Heart left ventricle (tissue), 13 donors: ENCODE measurements around the gene DKK2.

ENCODE experiments used
- POLR2A ChIP-seq, 2 donors: fragments of 450-650 bp; IDR thresholded peaks; one replicate each; pipeline ENCODE4 v1.6.1; 2017; ENCODE audit warnings: antibody characterized with exemption in 2 of 2, mild to moderate bottlenecking in 2 of 2, moderate library complexity in 2 of 2
- TF ChIP-seq, protein P1 (sequence below), 12 donors: fragments of 200-600 bp; sonication (generic) in 4 of 12; IDR thresholded peaks; one replicate each; pipeline versions ENCODE4 v1.5.0 to v1.8.0; 2018 to 2022; ENCODE audit warnings: antibody characterized with exemption in 12 of 12, mild to moderate bottlenecking in 5 of 12
- donor health status: ischemic (EF 13 %, LVEDD 7.1; RV severe dilation, severe dysfunction).
- donor health status: DM: no; HTN: yes; CAD: no.
- donor health status: DM: no; HTN: no; CAD: no.
- donor health status: ischemic (EF 25% LVEDD 6.9; RV normal size, moderate dysfunction).
- donor health status: ischemic (EF 25% LVEDD 5.7; RV mildly dilated, moderate dysfunction).
- donor health status: ischemic (EF 35%, LVEDD 5.7; RV mildly dilated, moderate dysfunction).
- donor health status: nonischemic (EF 11% LVEDD 7.7; RV severe dilation, severe dysfunction).
- donor health status: DM: yes; HTN: yes; CAD: no.
- donor health status: PGD.
- donor health status: ischemic (EF 29% LVEDD 5.4; RV normal size, mild dysfunction).
- donor health status: nonischemic (EF 23%, LVEDD 6.1; RV moderate dilation, normal function).

DNA sequence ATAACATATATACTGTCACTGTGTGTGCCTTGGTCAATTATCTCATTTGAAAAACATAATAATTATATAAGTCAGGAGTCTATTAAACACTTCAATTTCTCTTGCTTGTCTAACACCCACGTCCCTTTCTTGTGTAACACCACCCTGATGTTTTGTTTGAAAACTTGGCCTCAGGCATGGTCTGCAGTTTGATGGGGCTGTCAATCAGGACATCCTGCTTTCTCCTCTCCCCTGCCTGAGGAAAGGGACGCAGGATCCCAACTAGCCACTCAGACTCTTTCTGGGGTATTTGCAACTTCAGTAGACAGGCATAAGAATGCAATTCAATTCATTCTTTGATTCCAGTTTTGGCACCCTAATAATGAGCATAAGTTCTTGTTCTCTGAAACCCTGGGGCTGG, 48.8 kb downstream of the DKK2 start:
- TF ChIP-seq, protein P1, sequence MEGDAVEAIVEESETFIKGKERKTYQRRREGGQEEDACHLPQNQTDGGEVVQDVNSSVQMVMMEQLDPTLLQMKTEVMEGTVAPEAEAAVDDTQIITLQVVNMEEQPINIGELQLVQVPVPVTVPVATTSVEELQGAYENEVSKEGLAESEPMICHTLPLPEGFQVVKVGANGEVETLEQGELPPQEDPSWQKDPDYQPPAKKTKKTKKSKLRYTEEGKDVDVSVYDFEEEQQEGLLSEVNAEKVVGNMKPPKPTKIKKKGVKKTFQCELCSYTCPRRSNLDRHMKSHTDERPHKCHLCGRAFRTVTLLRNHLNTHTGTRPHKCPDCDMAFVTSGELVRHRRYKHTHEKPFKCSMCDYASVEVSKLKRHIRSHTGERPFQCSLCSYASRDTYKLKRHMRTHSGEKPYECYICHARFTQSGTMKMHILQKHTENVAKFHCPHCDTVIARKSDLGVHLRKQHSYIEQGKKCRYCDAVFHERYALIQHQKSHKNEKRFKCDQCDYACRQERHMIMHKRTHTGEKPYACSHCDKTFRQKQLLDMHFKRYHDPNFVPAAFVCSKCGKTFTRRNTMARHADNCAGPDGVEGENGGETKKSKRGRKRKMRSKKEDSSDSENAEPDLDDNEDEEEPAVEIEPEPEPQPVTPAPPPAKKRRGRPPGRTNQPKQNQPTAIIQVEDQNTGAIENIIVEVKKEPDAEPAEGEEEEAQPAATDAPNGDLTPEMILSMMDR (IDR thresholded peaks at IDR 0.05): no peak
- TF ChIP-seq POLR2A (IDR thresholded peaks at IDR 0.05): no peak
